GM18511 (cell line): Measurements from ENCODE around the gene TAF13.
"Not testable (repeated sequence)": the region's sequence is repeated elsewhere in the genome, so short reads cannot be mapped to it uniquely, and the experiment has no call there.

Experiments
- ATAC-seq: cut with Tn5 transposase; IDR thresholded peaks from one replicate; pipeline ENCODE4 v1.9.1; 2021; ENCODE audit warnings: mild to moderate bottlenecking, moderate library complexity; ENCODE audit not compliant: unreplicated experiment

The TAF13 gene

DNA sequence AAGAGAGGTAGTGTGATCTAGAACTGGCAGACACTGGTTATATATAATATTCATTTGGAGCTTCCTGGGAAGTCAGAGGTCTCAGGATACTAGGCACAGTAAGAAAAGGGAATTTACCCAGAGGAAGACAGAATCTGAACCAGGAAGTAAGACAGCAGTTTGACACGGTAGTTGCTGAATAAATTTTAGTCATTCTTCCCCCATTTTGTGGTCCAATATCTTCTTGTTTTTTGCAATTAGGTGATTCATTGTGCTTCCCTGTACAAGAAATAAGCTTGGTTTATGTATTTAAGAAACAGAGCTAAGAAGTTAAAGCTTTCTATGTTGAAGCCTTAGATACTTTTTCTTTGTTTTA lies 16.0 kb upstream of the TAF13 start:
- no peak for ATAC-seq

DNA sequence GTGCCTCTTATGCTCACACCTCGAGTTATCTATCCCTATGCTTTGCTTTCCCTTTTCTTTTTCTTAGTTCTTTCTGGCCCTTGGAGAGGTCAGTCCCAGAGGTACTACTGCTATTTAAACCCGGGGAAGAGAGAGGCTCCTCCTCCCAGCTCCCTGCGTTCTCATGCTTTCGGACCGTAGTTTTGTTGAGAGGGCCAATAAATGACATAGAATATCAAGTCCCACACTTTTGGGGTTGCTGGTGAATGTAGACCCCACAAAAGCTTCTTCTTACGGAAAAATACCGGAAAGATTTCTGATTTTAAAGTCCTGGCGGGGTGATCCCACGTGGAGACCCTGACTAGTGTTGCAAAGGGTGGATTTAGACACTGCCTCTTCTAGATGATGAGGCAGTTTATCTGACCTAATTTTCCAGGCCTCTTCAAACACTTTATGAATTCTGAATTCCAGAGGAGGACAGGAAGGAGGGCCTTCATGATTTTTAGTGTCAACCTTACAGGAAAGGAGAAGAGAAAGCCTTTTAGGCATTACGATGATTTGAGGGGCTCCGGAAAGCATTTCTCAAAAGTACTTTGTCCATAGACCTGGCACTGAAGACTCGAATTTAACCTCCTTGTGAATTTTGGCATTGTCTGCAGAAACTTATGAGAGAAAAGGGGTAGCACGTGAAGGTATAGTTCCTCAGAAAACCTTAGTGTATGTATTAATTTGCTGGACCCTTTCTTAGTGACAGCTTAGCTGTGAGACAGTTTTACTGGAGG lies 15.5 kb upstream of the TAF13 start:
- ATAC-seq = peak; percentile 55

DNA sequence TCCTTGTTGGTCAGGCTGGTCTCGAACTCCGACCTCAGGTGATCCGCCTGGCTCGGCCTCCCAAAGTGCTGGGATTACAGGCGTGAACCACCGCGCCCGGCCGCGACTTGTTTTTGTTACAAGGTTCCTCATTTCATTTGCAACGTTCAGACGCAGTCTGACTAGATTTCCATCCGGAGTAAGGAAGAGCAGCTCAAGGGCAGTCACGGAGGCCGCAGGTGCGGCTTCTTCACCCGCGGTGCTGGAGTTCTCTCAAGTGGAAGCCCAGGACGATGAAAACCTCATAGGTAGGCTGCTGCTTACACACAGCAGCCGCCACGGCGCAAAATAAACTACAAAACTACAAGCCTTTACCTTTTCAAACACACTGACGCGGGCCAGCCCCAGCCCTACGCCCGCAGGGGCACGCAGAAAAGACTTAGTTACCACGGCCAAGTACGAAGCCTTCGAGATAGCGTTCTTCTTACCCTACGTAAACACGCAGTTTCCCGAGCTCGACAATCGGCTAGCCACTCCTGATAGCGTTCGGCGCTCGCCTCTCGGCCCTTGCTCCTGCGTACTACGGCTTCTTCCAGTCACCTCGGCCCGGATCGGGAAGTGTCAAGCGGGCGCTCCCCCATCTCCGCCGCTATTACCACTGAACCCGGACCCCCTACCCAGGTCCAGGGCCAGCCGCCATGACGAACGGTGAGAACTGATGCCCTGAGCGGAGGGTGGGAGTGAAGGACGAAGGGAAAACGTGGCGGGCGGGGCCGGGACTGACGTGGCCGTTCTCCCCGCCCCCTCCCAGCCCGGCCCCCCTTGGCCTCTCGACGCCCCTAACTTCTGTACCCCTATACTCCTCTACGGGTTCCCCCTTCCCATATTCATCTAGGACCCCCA lies 14.6 kb upstream of the TAF13 start, which contains the start of gene TMEM167B:
Gene TMEM167B (plus strand): TSS at position 569 of the 882 bp plus-strand sequence. CDS start 109 bp downstream, at position 678.
- peak; percentile 89 for ATAC-seq

DNA sequence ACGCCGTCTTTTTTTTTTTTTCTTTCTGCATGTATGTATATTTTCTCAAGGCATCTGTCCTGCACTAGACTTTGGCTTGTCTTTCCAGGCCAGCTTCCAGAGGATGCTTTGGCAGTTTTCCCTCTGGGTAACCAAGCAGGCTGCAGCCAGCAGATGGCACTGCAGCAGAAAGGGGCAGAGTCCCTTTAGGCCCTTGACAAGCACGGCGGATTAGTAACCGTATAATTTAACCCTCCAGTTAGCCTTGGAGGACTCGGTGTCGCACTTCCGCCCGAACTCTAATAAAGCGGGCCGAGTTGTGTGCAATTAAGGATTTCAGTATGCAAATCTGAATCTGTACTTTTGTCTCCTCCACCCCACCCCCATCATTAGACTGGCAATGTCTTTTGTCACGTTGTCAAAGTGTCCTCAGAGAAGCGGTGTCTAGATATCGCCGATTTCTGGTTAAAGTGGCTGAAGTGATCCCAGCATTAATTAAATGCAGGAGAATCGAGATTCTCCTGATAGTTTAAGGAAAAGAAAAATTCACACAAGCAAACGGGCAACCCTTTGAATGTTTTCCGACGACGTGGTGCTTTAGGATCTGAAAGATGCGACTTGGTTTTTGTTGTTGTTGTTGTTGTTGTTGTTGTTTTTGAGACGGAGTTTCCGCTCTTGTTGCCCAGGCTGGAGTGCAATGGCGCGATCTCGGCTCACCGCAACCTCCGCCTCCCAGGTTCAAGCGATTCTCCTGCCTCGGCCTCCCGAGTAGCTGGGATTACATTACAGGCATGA lies 13.6 kb upstream of the TAF13 start:
- peak; percentile 29 for ATAC-seq

- ATAC-seq = no peak
Observed at GRCh38 chr1:109084563-109085517, 9.0 kb upstream of the TAF13 start.

DNA sequence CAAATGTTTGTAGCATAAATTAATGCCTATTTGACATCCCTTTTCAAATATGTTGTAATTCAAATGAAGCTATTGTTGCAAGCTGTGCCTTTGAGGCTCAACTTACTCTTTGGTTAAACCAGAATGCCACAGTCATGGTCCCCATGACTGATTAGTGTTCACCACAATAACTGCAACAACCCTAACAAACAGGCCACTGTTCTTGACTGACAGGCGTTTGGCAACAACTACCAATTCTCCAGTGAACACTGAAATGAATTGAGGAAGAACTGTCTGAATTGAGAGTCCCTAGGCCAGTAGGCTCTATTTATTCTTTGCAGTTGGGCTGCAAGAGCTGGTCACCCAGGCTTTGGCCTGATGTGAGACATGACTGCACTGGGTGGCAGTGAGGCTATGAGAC lies 8.1 kb upstream of the TAF13 start:
- no peak for ATAC-seq

DNA sequence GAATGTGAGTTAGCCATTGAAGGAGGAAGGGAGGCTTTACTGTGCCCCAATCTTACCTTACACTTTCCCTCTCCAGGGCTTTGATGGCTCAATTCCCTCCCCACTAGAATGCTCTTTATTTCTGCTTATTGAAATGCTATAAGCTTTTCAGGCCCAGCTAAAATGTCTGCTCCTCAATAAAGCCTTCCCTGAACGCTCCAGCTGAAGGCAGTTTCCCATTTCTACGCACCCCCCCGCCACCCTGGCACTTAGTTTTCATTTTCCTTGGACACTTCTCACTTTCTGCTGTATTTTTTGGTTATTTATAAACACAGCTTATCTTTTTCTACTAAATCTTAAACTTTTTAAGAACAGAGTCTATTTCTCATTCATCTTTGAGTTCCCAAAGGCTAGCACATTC lies 7.7 kb upstream of the TAF13 start:
- no peak for ATAC-seq

DNA sequence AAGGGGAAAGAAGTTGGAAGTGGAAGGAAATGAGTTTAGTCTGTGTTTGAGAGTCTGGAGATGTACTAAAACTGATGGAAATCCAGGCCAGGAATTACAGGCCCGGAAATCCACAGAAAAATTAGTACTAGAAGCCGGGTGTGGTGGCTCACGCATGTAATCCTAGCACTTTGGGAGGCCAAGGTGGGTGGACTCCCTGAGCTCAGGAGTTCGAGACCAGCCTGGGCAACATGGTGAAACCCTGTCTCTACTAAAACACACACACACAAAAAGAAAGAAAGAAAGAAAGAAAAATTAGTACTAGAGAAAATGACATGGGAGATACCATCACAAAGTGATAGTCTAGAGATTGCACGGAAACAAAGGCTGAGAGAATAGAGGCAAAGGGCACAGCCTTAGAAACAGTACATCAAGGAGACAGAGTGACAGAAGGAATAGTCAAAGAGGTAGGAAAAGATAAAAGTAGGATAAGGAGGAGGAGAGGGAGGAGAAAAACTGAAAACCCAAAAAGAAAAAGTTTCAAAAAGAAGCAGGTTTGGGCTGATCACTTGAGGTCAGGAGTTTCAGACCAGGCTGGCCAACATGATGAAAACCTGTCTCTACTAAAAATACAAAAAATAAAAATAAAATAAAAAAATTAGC lies 4.8 kb upstream of the TAF13 start:
- no peak for ATAC-seq

GRCh38 chr1:109079240-109079622 lies 3.4 kb upstream of the TAF13 start:
- no peak for ATAC-seq

- peak; percentile 42 for ATAC-seq
Observed at GRCh38 chr1:109078317-109078716, 2.5 kb upstream of the TAF13 start.

DNA sequence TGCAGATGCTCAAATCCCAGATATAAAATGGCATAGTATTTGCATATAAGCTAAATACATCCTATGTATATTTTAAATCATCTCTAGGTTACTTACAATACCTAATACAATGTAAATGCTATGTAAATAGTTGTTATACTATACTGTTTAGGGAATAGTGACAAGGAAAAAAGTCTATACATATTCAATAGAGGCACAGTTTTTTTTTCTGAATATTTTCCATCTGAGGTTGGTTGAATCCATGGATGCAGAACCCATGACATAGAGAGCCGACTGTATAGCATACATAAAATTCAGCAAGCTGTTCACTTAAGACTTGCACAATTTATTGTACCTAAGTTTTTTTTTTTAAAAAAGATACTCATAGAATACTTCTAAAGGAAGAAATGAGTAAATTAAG lies 6.5 kb downstream of the TAF13 start:
- ATAC-seq = no peak

DNA sequence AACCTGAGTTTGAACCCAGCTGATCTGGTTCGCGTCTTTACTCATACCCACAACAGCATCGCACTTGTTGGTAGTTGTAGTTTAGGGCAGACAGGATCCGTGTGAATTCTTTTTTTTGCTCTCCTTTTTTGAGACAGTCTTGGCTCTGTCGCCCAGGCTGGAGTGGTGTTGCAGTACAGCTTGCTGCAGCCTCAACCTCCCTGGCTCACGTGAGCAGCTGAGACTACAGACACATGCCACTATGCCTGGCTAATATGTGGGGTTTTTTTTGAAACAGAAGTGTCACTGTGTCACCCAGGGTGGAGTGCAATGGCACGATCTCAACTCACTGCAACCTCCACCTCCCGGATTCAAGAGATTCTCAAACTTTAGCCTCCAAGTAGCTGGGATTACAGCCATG lies 7.9 kb downstream of the TAF13 start:
- no peak for ATAC-seq

DNA sequence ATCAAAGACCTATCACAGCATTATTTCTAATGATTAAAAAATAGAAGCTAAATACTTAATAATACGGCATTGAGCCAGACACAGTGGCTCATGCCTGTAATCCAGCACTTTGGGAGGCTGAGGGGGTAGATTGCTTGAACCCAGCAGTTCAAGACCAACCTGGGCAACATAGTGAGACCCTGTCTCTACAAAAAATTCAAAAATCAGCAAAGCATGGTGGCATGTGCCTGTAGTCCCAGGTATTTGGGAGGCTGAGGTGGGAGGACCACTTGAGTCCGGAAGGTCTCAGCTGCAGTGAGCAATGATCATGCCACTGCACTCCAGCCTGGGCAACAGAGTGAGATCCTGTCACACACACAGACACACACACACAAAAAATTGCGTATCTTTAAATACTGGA lies 10.7 kb downstream of the TAF13 start:
- no peak for ATAC-seq

DNA sequence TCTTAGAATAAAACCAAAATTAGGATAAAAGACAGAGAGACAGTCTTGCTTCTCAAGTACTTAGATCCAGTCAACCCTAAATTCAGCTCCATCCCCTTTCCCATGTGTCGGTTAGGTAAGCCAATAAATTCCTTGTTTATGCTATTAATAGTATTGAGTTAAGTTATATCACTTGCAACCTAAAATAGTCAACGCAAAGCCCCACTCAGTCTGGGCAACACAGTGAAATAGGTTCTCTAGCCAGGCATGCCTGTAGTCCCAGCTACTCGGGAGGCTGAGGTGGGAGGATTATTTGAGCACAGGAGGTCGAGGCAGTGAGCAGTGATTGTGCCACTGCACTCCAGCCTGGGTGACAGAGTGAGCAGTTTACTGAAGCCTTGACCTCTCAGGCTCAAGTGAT lies 14.6 kb downstream of the TAF13 start:
- no peak for ATAC-seq

DNA sequence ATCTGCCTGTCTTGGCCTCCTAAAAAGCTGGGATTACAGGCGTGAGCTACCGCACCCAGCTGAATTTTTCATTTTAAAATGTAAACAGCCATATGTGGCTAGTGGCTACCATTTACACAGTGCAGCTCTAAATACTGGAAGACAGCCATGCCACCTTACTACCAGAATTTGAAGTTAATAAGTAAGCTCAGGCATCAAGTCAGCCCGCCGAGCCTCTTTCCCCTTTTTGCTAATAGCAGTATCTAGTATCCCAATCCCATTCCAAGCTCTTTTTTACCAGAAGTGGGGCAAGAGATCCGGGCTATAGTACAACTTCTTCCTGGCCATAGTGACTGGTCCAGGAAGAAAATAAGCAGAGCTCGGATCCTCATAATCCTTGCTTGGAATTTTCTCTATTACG lies 15.1 kb downstream of the TAF13 start:
- ATAC-seq = no peak

- no peak for ATAC-seq
Observed at GRCh38 chr1:109059026-109059425, 16.8 kb downstream of the TAF13 start.

- ATAC-seq = no peak
Observed at GRCh38 chr1:109056064-109056463, 19.7 kb downstream of the TAF13 start.

GRCh38 chr1:109052145-109052544 lies 23.7 kb downstream of the TAF13 start:
- not testable (repeated sequence) for ATAC-seq

DNA sequence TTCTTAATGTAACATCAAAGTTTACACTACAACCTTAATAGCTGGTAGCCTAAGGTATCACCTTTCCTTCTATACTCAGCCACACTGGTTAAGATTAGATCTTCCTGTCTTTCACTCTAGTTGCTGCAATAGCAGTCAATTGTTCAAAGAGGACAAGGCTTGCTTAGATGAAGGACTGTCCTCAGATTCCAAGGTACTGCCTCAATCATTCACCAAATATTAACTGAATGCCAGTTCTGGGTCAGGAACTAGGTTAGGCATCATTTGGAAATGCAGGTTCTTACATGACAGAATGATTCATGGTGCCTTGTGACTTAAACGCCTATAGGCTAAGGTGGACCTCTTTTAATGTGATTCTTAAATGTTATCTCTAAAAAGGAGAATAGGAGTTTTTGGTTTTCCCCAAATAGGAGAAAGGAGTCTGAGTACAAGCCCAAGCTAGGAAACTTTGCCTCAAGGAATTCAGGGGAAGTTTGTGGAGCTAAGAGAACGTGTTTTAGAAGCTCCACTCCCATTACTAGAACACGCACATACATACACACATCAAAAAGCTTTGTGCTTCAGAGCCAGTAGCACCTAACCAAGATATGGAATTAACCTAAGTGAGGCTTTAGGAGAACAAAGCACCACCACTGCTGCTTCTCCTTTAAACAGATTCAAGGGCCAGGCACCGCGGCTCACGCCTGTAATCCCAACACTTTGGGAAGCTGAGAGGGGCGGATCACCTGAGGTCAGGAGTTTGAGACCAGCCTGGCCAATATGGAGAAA lies 25.4 kb downstream of the TAF13 start:
- ATAC-seq = no peak
